Fibroblast of mammary gland (primary cell): ENCODE data around the gene PHOX2B.

Experiments used
- DNase-seq: peaks from one replicate; pipeline ENCODE4 v3.0.0-alpha.2; 2010; ENCODE audit warnings: low read depth
- H3K4me3 ChIP-seq: 2 replicates; pipeline ENCODE4 v1.5.1; 2011; ENCODE audit warnings: low read depth, mild to moderate bottlenecking, low read length, moderate library complexity; ENCODE audit not compliant: control insufficient read depth
- TF ChIP-seq, protein P1 (sequence below): conservative IDR thresholded peaks from 2 replicates; pipeline ENCODE4 v1.5.1; 2011; ENCODE audit warnings: low read depth, low read length, inconsistent platforms; ENCODE audit not compliant: control insufficient read depth, insufficient read depth

Gene PHOX2B

DNA sequence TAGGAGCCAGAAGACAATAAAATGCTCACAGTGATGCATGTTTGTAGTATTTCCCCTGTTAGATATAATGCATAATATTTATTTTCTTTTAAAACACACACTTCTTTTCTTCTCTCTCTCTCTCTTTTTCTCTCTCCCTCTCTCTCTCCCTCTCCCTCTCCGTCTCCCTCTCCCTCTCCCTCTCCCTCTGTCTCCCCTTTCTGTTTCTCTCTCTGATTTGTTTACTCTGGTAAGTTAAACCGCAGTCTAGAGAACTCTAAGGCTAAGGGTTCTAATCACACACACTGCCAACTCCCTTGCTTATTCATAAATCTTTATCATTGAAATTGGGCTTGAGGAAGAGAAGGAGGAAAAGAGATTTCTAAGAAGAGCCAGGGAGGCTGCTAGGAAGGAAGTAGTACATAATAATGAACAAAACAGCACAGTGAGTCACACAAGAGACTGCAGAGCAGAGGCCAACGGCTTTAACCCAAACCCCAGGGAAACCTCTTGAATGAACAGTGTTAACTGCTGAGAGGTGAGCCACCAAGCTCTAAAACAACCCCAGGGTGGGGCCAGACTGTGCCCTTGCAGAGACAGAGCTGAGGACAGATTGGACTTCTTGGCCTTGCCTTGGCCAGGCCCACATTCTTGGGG, 9.1 kb upstream of the PHOX2B start:
- no peak for DNase-seq
- TF ChIP-seq, protein P1, sequence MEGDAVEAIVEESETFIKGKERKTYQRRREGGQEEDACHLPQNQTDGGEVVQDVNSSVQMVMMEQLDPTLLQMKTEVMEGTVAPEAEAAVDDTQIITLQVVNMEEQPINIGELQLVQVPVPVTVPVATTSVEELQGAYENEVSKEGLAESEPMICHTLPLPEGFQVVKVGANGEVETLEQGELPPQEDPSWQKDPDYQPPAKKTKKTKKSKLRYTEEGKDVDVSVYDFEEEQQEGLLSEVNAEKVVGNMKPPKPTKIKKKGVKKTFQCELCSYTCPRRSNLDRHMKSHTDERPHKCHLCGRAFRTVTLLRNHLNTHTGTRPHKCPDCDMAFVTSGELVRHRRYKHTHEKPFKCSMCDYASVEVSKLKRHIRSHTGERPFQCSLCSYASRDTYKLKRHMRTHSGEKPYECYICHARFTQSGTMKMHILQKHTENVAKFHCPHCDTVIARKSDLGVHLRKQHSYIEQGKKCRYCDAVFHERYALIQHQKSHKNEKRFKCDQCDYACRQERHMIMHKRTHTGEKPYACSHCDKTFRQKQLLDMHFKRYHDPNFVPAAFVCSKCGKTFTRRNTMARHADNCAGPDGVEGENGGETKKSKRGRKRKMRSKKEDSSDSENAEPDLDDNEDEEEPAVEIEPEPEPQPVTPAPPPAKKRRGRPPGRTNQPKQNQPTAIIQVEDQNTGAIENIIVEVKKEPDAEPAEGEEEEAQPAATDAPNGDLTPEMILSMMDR, result no peak
- no peak overlapping the region for H3K4me3 ChIP-seq

DNA sequence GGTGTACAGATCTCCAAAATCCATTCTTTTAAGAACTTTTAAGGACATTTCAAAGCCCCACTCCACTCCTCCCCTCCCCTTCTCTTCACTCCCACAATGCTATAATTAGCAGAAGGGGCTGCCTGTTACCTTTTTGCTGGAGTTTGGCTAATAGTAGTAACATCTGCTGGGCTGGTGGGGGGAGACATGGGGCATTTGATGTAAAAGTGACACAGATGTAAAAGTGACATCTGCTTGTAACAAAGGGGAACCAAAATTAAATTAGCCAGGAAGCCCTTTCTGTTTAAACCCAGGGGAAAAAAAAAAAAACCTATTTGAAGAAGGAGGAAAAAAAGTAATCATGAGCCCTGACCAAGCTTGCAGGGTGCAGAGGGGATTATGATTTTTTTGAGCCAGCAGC, 5.4 kb upstream of the PHOX2B start:
- no peak for DNase-seq
- H3K4me3 ChIP-seq, result no peak overlapping the region
- TF ChIP-seq, protein P1, result no peak

GRCh38 chr4:41752081-41752836, 3.7 kb upstream of the PHOX2B start:
- no peak overlapping the region for H3K4me3 ChIP-seq
- DNase-seq, result no peak
- TF ChIP-seq, protein P1, result no peak

- H3K4me3 ChIP-seq, result no peak overlapping the region
- TF ChIP-seq, protein P1, result no peak
- DNase-seq, result no peak
Measured at GRCh38 chr4:41751449-41752061, 3.0 kb upstream of the PHOX2B start.

GRCh38 chr4:41750626-41751448, 2.3 kb upstream of the PHOX2B start:
- no peak overlapping the region for H3K4me3 ChIP-seq
- no peak for DNase-seq
- TF ChIP-seq, protein P1, result no peak

- DNase-seq, result no peak
- H3K4me3 ChIP-seq, result no peak overlapping the region
- TF ChIP-seq, protein P1, result no peak
Measured at GRCh38 chr4:41750121-41750625, 1.6 kb upstream of the PHOX2B start.
